Measurements from ENCODE around the gene PSMC3. TPM values are rescaled to one million over a fixed set of nuclear protein-coding genes. Genes with fewer than 3 reads are reported as not detected.

PSMC3 gene
- total RNA-seq, 2 experiments from 2014 or later, result 137 to 140 TPM

DNA sequence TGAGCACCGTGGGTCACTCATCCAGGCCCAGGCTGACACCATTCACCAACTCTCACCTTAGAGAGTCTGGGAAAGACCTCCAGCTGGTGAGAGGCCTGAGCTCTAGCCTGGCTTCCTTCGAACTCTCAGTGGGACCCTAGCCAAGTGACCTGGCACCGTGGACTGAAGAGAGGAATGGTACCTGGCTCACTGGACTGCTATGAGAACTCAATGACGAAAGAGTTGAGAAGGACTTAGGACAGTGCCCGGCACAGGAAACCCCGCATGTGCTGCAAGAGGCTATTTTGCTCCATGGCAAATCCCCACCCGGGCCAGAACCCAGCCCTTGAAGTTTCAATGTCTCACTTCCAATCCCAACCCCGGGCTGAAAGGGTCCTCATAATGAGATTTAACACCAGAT is 23.3 kb upstream of the PSMC3 start:
- TF ChIP-seq, protein P1, sequence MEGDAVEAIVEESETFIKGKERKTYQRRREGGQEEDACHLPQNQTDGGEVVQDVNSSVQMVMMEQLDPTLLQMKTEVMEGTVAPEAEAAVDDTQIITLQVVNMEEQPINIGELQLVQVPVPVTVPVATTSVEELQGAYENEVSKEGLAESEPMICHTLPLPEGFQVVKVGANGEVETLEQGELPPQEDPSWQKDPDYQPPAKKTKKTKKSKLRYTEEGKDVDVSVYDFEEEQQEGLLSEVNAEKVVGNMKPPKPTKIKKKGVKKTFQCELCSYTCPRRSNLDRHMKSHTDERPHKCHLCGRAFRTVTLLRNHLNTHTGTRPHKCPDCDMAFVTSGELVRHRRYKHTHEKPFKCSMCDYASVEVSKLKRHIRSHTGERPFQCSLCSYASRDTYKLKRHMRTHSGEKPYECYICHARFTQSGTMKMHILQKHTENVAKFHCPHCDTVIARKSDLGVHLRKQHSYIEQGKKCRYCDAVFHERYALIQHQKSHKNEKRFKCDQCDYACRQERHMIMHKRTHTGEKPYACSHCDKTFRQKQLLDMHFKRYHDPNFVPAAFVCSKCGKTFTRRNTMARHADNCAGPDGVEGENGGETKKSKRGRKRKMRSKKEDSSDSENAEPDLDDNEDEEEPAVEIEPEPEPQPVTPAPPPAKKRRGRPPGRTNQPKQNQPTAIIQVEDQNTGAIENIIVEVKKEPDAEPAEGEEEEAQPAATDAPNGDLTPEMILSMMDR (IDR thresholded peaks at IDR 0.05), result no peak
- ATAC-seq, result no peak
- no peak for DNase-seq
- intact Hi-C loops (cut with micrococcal nuclease), result no loop called here
- peaks cover 3% of the 10 kb centered on the region for H3K4me1 Mint-ChIP-seq (ENCODE audit: low read depth)
- H3K9me3 Mint-ChIP-seq, result no peaks in the 10 kb centered on the region
- H3K27me3 Mint-ChIP-seq, result no peaks in the 10 kb centered on the region
- no peak overlapping the region for H3K4me3 Mint-ChIP-seq
- CTCF ChIA-PET, result interaction anchor here (3.6 kb wide), 1 partner anchor 76 kb away, joined by 14 read pairs; no protein-coding TSS in a partner anchor
- no peaks in the 10 kb centered on the region for H3K36me3 Mint-ChIP-seq (ENCODE audit: low read depth)
- H3K27ac Mint-ChIP-seq, result no peak overlapping the region
- POLR2A ChIA-PET, result no interaction called here

DNA sequence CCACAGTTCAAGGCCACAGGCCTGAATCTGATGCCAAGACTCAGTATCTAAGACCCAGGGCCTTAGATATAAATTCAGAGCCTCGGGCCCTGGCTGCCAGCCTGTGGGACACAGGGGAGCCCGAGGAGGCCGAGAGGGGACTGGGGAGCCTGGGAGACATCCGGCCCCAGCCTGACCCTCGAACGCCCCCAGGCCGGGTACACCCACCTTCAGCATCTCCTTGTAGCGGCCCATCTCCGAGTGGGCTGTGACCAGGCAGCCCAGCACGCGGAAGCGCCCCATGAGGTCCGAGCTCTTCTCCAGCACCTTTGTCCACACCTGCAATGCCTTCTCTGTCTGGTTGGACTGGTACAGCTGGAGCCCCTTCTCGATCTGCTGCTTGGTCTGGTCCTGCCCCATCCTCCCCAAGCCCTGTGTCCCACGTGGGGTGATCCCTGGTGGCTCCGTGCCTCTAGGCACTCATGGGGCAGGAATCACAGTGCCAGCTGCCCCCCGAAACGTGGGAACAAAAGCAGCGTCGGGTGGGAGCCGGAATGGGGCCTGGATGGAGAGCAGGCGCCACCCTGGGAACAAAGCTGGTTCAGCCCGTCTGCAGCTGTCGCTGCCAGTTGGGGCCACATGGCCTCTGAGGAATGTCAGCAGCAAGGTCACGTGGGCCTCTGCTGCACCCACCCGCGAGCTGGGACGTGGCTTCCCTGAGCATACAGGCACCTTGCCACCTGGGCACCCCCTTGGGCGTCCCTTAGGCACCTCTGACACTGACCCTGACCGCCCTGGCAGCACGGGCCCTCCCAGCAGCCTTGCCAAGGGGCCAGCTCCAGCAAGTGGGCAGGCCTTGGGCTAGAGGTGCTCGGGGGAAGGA is 22.6 kb upstream of the PSMC3 start, which contains the start of gene RAPSN:
RAPSN (minus strand) TSS at position 571 of the 862 bp plus-strand sequence; CDS start at position 399, 172 bp downstream.
- no peak within 1 kb of the TSS for H3K27ac Mint-ChIP-seq
- no peak for DNase-seq
- TF ChIP-seq, protein P1 (IDR thresholded peaks at IDR 0.05), result no peak
- no peaks in the 10 kb centered on the region for H3K27me3 Mint-ChIP-seq
- intact Hi-C loops (cut with micrococcal nuclease), result no loop called here
- no peaks in the 10 kb centered on the region for H3K9me3 Mint-ChIP-seq
- CTCF ChIA-PET, result interaction anchor here (0.8 to 3.6 kb wide), 2 partner anchors 17 to 75 kb away, joined by 4 to 14 read pairs; no protein-coding TSS in a partner anchor
- no peaks in the 10 kb centered on the region for H3K4me1 Mint-ChIP-seq (ENCODE audit: low read depth)
- no peak for ATAC-seq
- no peak within 1 kb of the TSS for H3K4me3 Mint-ChIP-seq
- H3K36me3 Mint-ChIP-seq (ENCODE audit: low read depth), result no peaks in the 10 kb centered on the region
- POLR2A ChIA-PET, result no interaction called here

DNA sequence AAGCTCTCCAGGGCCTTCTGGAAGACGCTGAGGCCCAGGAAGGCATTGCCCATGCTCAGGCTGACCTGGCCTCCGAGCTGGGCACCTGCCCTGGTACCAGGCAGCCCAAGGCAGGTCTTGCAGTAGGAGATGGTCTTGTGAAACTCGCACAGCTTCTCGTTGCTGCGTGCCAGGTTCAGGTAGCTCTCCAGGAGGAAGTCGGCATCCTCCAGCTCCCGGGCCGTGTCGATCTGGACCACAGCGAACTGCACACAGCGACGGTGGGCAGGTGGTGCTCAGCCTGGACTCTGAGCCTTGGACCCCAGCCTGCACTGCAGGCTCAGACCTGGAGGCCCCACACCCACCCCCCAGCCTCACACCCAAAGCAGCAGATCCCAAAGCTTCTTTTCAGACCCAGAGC is 21.7 kb upstream of the PSMC3 start:
- ATAC-seq, result no peak
- no peak overlapping the region for H3K4me3 Mint-ChIP-seq
- no peak overlapping the region for H3K27ac Mint-ChIP-seq
- no peaks in the 10 kb centered on the region for H3K9me3 Mint-ChIP-seq
- intact Hi-C loops (cut with micrococcal nuclease), result no loop called here
- CTCF ChIA-PET, result interaction anchor here (0.8 to 3.6 kb wide), 2 partner anchors 16 to 74 kb away, joined by 4 to 14 read pairs; no protein-coding TSS in a partner anchor
- no peaks in the 10 kb centered on the region for H3K27me3 Mint-ChIP-seq
- POLR2A ChIA-PET, result no interaction called here
- H3K36me3 Mint-ChIP-seq (ENCODE audit: low read depth), result no peaks in the 10 kb centered on the region
- DNase-seq, result no peak
- TF ChIP-seq, protein P1 (IDR thresholded peaks at IDR 0.05), result no peak
- peaks cover 6% of the 10 kb centered on the region for H3K4me1 Mint-ChIP-seq (ENCODE audit: low read depth)

DNA sequence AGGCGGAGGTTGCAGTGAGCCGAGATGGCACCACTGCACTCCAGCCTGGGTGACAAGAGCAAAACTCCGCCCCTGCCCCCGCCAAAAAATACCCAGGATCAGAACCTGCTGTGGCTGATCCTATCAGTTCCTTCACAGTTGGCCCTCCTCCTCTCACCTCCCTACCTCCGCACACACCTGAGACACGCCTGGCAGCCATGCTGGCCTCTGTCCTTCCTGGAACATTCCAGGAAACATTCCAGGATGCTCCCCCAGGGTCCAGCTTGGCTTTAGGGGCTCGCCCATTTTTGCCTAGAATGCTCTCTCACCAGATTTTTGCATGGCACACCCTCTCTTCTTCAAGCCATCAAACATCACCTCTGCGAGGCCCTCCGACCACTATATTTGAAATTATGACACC is 20.6 kb upstream of the PSMC3 start:
- ATAC-seq (no peak), DNase-seq (no peak)
- no peaks in the 10 kb centered on the region for H3K9me3 Mint-ChIP-seq
- intact Hi-C loops (cut with micrococcal nuclease), result no loop called here
- CTCF ChIA-PET, result interaction anchor here (3.6 kb wide), 1 partner anchor 73 kb away, joined by 14 read pairs; no protein-coding TSS in a partner anchor
- peaks cover 6% of the 10 kb centered on the region for H3K4me1 Mint-ChIP-seq (ENCODE audit: low read depth)
- no peaks in the 10 kb centered on the region for H3K27me3 Mint-ChIP-seq
- TF ChIP-seq, protein P1 (IDR thresholded peaks at IDR 0.05), result no peak
- no peak overlapping the region for H3K4me3 Mint-ChIP-seq
- no peaks in the 10 kb centered on the region for H3K36me3 Mint-ChIP-seq (ENCODE audit: low read depth)
- POLR2A ChIA-PET, result no interaction called here
- H3K27ac Mint-ChIP-seq, result no peak overlapping the region

DNA sequence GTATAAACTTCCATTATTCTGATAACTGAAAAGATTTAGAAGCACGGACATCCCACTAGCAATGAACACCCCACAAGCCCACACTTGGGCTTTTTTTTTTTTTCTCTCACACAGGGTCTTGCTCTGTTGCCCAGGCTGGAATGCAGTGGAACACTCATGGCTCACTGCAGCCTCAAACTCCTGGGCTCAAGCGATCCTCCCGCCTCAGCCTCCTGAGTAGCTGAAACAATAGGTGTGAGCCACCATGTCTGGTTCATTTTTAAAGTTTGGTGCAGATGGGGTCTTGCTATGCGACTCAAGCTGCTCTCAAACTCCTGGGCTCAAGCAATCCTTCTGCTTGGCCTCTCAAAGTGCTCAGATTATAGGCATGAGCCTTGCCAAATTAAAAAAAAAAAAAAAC is 19.6 kb upstream of the PSMC3 start:
- ChIA-PET POLR2A (interaction anchor here (0.7 to 1.1 kb wide), 2 partner anchors 106 to 117 kb away, joined by 3 to 5 read pairs; no protein-coding TSS in a partner anchor), CTCF (interaction anchor here (0.6 kb wide), 1 partner anchor 19 kb away, joined by 3 read pairs; the partner anchor contains the start of gene PSMC3)

More for the DNA sequence above, 19.6 kb upstream of the PSMC3 start:
- Mint-ChIP-seq H3K36me3 (ENCODE audit: low read depth) (no peaks in the 10 kb centered on the region), H3K27ac (no peak overlapping the region), H3K9me3 (no peaks in the 10 kb centered on the region), H3K4me1 (ENCODE audit: low read depth) (peaks cover 6% of the 10 kb centered on the region), H3K4me3 (no peak overlapping the region), H3K27me3 (no peaks in the 10 kb centered on the region)
- TF ChIP-seq, protein P1 (IDR thresholded peaks at IDR 0.05), result no peak
- no peak for DNase-seq
- intact Hi-C loops (cut with micrococcal nuclease), result no loop called here
- no peak for ATAC-seq
